GM03348 (cell line): Measurements from ENCODE around the gene DERL3.

ENCODE experiments used
- DNase-seq: peaks from one replicate; pipeline ENCODE4 v3.0.0; 2012; ENCODE audit warnings: low spot score

The DERL3 gene

GRCh38 chr22:23847310-23847920 lies 8.6 kb upstream of the DERL3 start:
- DNase-seq = no peak

- DNase-seq = no peak
Measured at GRCh38 chr22:23846081-23846469, 7.3 kb upstream of the DERL3 start.

GRCh38 chr22:23845265-23846080 lies 6.7 kb upstream of the DERL3 start:
- DNase-seq = no peak

- no peak for DNase-seq
Measured at GRCh38 chr22:23844739-23845202, 6.0 kb upstream of the DERL3 start.

GRCh38 chr22:23842599-23842998 lies 3.8 kb upstream of the DERL3 start:
- no peak for DNase-seq

GRCh38 chr22:23841736-23842445 lies 3.1 kb upstream of the DERL3 start:
- DNase-seq = no peak

- no peak for DNase-seq
Measured at GRCh38 chr22:23841292-23841691, 2.5 kb upstream of the DERL3 start.

GRCh38 chr22:23840026-23840425 lies 1.2 kb upstream of the DERL3 start:
- no peak for DNase-seq

- DNase-seq = no peak
Measured at GRCh38 chr22:23837911-23838680, 710 bp downstream of the DERL3 start.

GRCh38 chr22:23837496-23837859 lies 1.3 kb downstream of the DERL3 start:
- no peak for DNase-seq

GRCh38 chr22:23836692-23837495 lies 1.9 kb downstream of the DERL3 start:
- DNase-seq = no peak

GRCh38 chr22:23836281-23836680 lies 2.5 kb downstream of the DERL3 start:
- DNase-seq = no peak

GRCh38 chr22:23835484-23836144 lies 3.2 kb downstream of the DERL3 start:
- no peak for DNase-seq

GRCh38 chr22:23834793-23835483 lies 3.9 kb downstream of the DERL3 start:
- DNase-seq = no peak

GRCh38 chr22:23834406-23834792 lies 4.4 kb downstream of the DERL3 start:
- DNase-seq = no peak

- no peak for DNase-seq
Measured at GRCh38 chr22:23833911-23834317, 4.9 kb downstream of the DERL3 start.

GRCh38 chr22:23833017-23833751 lies 5.6 kb downstream of the DERL3 start:
- DNase-seq = no peak

- DNase-seq = no peak
Measured at GRCh38 chr22:23832226-23833016, 6.4 kb downstream of the DERL3 start.

GRCh38 chr22:23831781-23832180 lies 7.0 kb downstream of the DERL3 start:
- no peak for DNase-seq
